Right lobe of liver (tissue), 6 donors: ENCODE results near the gene CDCA7. TPM values are rescaled to one million over a fixed set of nuclear protein-coding genes. Genes with fewer than 3 reads are reported as not detected.

Source experiments
- ATAC-seq, 4 donors: fragments of 200-7000 bp; cut with Tn5 transposase; one replicate each; pipeline ENCODE4 v1.9.1; 2020; ENCODE audit warnings: mild to moderate bottlenecking in 4 of 4, moderate library complexity in 4 of 4
- DNase-seq, 3 donors: peaks; one replicate each; pipeline ENCODE4 v3.0.0-alpha.2; 2020
- H3K27ac ChIP-seq, 3 donors: fragments of 200-600 bp; one replicate each; pipeline ENCODE4 v1.8.0; 2022
- H3K27me3 ChIP-seq, 2 donors: fragments of 200-600 bp; one replicate each; pipeline ENCODE4 v1.8.0; 2022
- H3K36me3 ChIP-seq, 4 donors: fragments of 200-600 bp; sonication (generic) in 1 of 4; one replicate each; pipeline versions ENCODE4 v1.5.1 to v1.8.0; 2017 to 2022; ENCODE audit warnings: control low read depth in 1 of 4
- H3K4me1 ChIP-seq, 4 donors: fragments of 200-600 bp; sonication (generic) in 1 of 4; one replicate each; pipeline versions ENCODE4 v1.5.1 to v1.8.0; 2017 to 2022; ENCODE audit warnings: control low read depth in 1 of 4
- H3K4me3 ChIP-seq, 3 donors: fragments of 200-600 bp; one replicate each; pipeline ENCODE4 v1.8.0; 2022
- H3K9me3 ChIP-seq, 4 donors: fragments of 200-600 bp; sonication (generic) in 1 of 4; one replicate each; pipeline versions ENCODE4 v1.5.1 to v1.8.0; 2017 to 2022; ENCODE audit warnings: control low read depth in 1 of 4
- POLR2A ChIP-seq: fragments of 450-650 bp; IDR thresholded peaks from one replicate; pipeline ENCODE4 v1.6.1; 2017; ENCODE audit warnings: antibody characterized with exemption, mild to moderate bottlenecking
- WGBS: methylation state at CpG from one replicate; pipeline ENCODE4 v1.1.6; 2018; ENCODE audit warnings: low coverage, low lambda C conversion rate; ENCODE audit not compliant: insufficient coverage; ENCODE audit errors: missing lambda C conversion rate; 5-methylcytosine and 5-hydroxymethylcytosine counted together
- intact Hi-C, 2 donors: fragments of 100-400 bp; cut with DNase I; formaldehyde crosslinking; loops; one replicate each; pipeline versions ENCODE4 v1.11.2 to v1.14.1; 2022
- total RNA-seq, 6 experiments: library from RNA; depleted of rRNA in 2 of 6; stranded (reverse); fragments of >200 nt in 2 of 6; fragmentation: NEBNext Ultra II Directional in 3 of 6; extraction: Animal tissue kit (Norgen Biotek cat#: 25700) in 3 of 6; gene quantifications; one replicate each; pipeline versions ENCODE4 v1.1.0 to v1.2.4, GENCODE V29; 2016 to 2023
- TF ChIP-seq, protein P1 (sequence below), 4 donors: fragments of 200-600 bp in 3 of 4; fragments of 450-650 bp in 1 of 4; IDR thresholded peaks; one replicate each; pipeline versions ENCODE4 v1.5.1 to v1.8.0; 2016 to 2022; ENCODE audit warnings: antibody characterized with exemption in 4 of 4, mild to moderate bottlenecking in 2 of 4
- donor health status: DM: no; HTN: yes; CAD: no.
- donor health status: DM: no; HTN: no; CAD: no.
- donor health status: DM: no; HTN: no; CAD: no.
- donor health status: DM: no; HTN: yes; CAD: no.
- donor health status: DM: no; HTN: yes; CAD: no.

CDCA7 gene
- total RNA-seq, 6 experiments from 2014 or later = 0.09 to 0.37 (median 0.20) TPM; not detected in 1

GRCh38 chr2:173351879-173352278 is 2.8 kb upstream of the CDCA7 start:
- H3K9me3 ChIP-seq = no peaks in the 10 kb centered on the region
- no peak for DNase-seq
- 50% methylated on average over 4 of the region's 4 CpGs for WGBS
- H3K4me3 ChIP-seq = no peak overlapping the region
- ATAC-seq = no peak
- peaks cover 0 to 17% (median 0%) of the 10 kb centered on the region in 4 donors for H3K4me1 ChIP-seq
- H3K36me3 ChIP-seq = no peaks in the 10 kb centered on the region
- no peak for TF ChIP-seq POLR2A
- TF ChIP-seq, protein P1, sequence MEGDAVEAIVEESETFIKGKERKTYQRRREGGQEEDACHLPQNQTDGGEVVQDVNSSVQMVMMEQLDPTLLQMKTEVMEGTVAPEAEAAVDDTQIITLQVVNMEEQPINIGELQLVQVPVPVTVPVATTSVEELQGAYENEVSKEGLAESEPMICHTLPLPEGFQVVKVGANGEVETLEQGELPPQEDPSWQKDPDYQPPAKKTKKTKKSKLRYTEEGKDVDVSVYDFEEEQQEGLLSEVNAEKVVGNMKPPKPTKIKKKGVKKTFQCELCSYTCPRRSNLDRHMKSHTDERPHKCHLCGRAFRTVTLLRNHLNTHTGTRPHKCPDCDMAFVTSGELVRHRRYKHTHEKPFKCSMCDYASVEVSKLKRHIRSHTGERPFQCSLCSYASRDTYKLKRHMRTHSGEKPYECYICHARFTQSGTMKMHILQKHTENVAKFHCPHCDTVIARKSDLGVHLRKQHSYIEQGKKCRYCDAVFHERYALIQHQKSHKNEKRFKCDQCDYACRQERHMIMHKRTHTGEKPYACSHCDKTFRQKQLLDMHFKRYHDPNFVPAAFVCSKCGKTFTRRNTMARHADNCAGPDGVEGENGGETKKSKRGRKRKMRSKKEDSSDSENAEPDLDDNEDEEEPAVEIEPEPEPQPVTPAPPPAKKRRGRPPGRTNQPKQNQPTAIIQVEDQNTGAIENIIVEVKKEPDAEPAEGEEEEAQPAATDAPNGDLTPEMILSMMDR (IDR thresholded peaks at IDR 0.05) = no peak
- H3K27me3 ChIP-seq = peaks cover 6 to 26% of the 10 kb centered on the region in 2 donors
- no peak overlapping the region for H3K27ac ChIP-seq
- intact Hi-C loops = no loop called here

GRCh38 chr2:173353556-173353955 is 1.1 kb upstream of the CDCA7 start:
- intact Hi-C loops = no loop called here
- 34% methylated on average over 5 of the region's 5 CpGs for WGBS
- peaks cover 6 to 26% of the 10 kb centered on the region in 2 donors for H3K27me3 ChIP-seq
- H3K36me3 ChIP-seq = no peaks in the 10 kb centered on the region
- ATAC-seq (no peak), DNase-seq (no peak)
- no peak overlapping the region for H3K4me3 ChIP-seq
- TF ChIP-seq, protein P1 (IDR thresholded peaks at IDR 0.05) = no peak
- peaks cover 0 to 11% (median 0%) of the 10 kb centered on the region in 4 donors for H3K4me1 ChIP-seq
- no peaks in the 10 kb centered on the region for H3K9me3 ChIP-seq
- H3K27ac ChIP-seq = no peak overlapping the region

- TF ChIP-seq POLR2A = no peak
- TF ChIP-seq, protein P1 (IDR thresholded peaks at IDR 0.05) = no peak
- Histone ChIP-seq H3K4me1 (peaks cover 0 to 11% (median 0%) of the 10 kb centered on the region in 4 donors), H3K9me3 (no peaks in the 10 kb centered on the region), H3K36me3 (no peaks in the 10 kb centered on the region), H3K27ac (no peak overlapping the region), H3K27me3 (peaks cover 6 to 26% of the 10 kb centered on the region in 2 donors), H3K4me3 (peak overlapping the region in 2 of 3 donors; percentile 37 to 45)
- intact Hi-C loops = no loop called here
- DNase-seq (no peak), ATAC-seq (no peak)
- WGBS = 5% methylated on average over 19 of the region's 19 CpGs
Observed at GRCh38 chr2:173354073-173354581, 545 bp upstream of the CDCA7 start.

GRCh38 chr2:173355132-173355865 is 627 bp downstream of the CDCA7 start:
- no peak for TF ChIP-seq POLR2A
- TF ChIP-seq, protein P1 (IDR thresholded peaks at IDR 0.05) = no peak
- Histone ChIP-seq H3K27me3 (peaks cover 6 to 26% of the 10 kb centered on the region in 2 donors), H3K4me3 (peak overlapping the region; percentile 37 to 45 (median 39)), H3K9me3 (no peaks in the 10 kb centered on the region), H3K36me3 (no peaks in the 10 kb centered on the region), H3K4me1 (peaks cover 0 to 11% (median 0%) of the 10 kb centered on the region in 4 donors), H3K27ac (no peak overlapping the region)
- peak in 2 of 3 donors; percentile 33 to 59 for DNase-seq
- 1% methylated on average over 27 of the region's 59 CpGs for WGBS
- peak; percentile 67 to 75 (median 68) for ATAC-seq
- intact Hi-C loops = no loop called here
